ENCODE measurements around the gene PCDH12. TPM values are rescaled to one million over a fixed set of nuclear protein-coding genes. Genes with fewer than 3 reads are reported as not detected.

PCDH12 gene
- total RNA-seq, 2 donors from 2014 or later = not detected

DNA sequence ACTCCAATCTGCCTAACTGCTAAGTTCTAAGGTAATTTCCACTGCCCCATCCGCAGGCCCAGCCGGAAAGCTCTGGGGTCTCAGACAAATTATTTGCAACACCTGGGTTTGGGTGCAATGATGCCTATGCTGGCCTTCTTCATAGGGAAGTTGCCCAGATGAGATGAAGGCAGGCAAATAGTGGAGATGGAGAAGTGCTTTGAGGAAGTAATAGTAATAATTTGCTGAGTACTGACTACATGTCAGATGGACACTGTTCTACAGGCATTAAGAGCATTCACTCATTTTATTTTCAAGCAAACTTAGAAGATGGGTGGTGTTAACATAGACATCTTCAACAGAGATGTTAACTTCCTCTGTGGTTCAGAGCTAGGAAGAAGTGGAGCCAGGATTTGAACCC is 3.8 kb downstream of the PCDH12 start:
- Mint-ChIP-seq H3K4me3 (no peak overlapping the region), H3K27ac (no peak overlapping the region)

DNA sequence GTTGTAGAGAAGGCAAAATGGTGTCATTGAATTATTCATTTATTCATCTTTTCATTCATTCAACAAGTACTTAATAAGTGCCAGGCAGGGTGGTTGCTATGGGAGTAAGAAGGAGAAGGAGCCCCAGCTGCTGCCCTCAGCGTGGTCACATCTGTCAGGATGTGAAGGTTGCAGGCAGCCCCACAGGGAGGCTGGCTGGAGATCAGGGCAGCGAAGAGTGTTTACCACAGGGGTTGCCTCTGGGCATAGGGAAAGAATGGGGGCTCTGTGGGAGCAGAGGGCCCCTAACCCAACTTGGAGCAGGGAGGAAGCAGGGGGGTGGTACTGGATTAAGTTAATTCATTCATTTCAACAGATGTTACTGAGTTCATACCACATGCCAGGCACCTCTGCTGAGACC is 6.0 kb downstream of the PCDH12 start:
- Mint-ChIP-seq H3K36me3 (ENCODE audit: low read depth) (no peaks in the 10 kb centered on the region), H3K9me3 (no peaks in the 10 kb centered on the region), H3K4me3 (no peak overlapping the region), H3K27ac (no peak overlapping the region), H3K27me3 (ENCODE audit: insufficient read depth) (no peaks in the 10 kb centered on the region), H3K4me1 (peaks cover 6% of the 10 kb centered on the region)
- no peak for DNase-seq
- Histone ChIP-seq H3K9ac (ENCODE audit: extremely low read depth, low read length, poor library complexity, severe bottlenecking) (no peak overlapping the region), H3K27me3 (ENCODE audit: control insufficient read depth, insufficient read depth, low read length, poor library complexity, severe bottlenecking) (no peaks in the 10 kb centered on the region), H3K4me1 (ENCODE audit: control insufficient read depth, insufficient read depth, low read length) (no peaks in the 10 kb centered on the region), H3K27ac (ENCODE audit: low read depth, low read length) (no peak overlapping the region), H3K9me3 (ENCODE audit: control insufficient read depth, low read length) (no peaks in the 10 kb centered on the region), H3K4me3 (ENCODE audit: low read length) (no peak overlapping the region), H3K36me3 (ENCODE audit: control insufficient read depth, insufficient read depth, low read length) (no peaks in the 10 kb centered on the region)
- TF ChIP-seq, protein P1, sequence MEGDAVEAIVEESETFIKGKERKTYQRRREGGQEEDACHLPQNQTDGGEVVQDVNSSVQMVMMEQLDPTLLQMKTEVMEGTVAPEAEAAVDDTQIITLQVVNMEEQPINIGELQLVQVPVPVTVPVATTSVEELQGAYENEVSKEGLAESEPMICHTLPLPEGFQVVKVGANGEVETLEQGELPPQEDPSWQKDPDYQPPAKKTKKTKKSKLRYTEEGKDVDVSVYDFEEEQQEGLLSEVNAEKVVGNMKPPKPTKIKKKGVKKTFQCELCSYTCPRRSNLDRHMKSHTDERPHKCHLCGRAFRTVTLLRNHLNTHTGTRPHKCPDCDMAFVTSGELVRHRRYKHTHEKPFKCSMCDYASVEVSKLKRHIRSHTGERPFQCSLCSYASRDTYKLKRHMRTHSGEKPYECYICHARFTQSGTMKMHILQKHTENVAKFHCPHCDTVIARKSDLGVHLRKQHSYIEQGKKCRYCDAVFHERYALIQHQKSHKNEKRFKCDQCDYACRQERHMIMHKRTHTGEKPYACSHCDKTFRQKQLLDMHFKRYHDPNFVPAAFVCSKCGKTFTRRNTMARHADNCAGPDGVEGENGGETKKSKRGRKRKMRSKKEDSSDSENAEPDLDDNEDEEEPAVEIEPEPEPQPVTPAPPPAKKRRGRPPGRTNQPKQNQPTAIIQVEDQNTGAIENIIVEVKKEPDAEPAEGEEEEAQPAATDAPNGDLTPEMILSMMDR (conservative IDR thresholded peaks at IDR 0.05) = no peak
- 83 to 92% methylated on average over 2 of the region's 2 CpGs for WGBS, 2 experiments (ENCODE audit: insufficient coverage in 1 of 2, insufficient read length in 1 of 2)

More for the DNA sequence above, 3.8 kb downstream of the PCDH12 start:
- H3K27me3 Mint-ChIP-seq (ENCODE audit: insufficient read depth) = peaks cover 2% of the 10 kb centered on the region
- DNase-seq = no peak
- Histone ChIP-seq H3K9me3 (ENCODE audit: control insufficient read depth, low read length) (no peaks in the 10 kb centered on the region), H3K27ac (ENCODE audit: low read depth, low read length) (no peak overlapping the region), H3K4me3 (ENCODE audit: low read length) (no peak overlapping the region), H3K27me3 (ENCODE audit: control insufficient read depth, insufficient read depth, low read length, poor library complexity, severe bottlenecking) (no peaks in the 10 kb centered on the region), H3K4me1 (ENCODE audit: control insufficient read depth, insufficient read depth, low read length) (no peaks in the 10 kb centered on the region), H3K9ac (ENCODE audit: extremely low read depth, low read length, poor library complexity, severe bottlenecking) (no peak overlapping the region), H3K36me3 (ENCODE audit: control insufficient read depth, insufficient read depth, low read length) (no peaks in the 10 kb centered on the region)
- H3K36me3 Mint-ChIP-seq (ENCODE audit: low read depth) = no peaks in the 10 kb centered on the region
- WGBS, 2 experiments (ENCODE audit: insufficient coverage in 1 of 2, insufficient read length in 1 of 2) = 93 to 100% methylated on average over 2 of the region's 2 CpGs
- TF ChIP-seq, protein P1 (conservative IDR thresholded peaks at IDR 0.05) = no peak
- peaks cover 6% of the 10 kb centered on the region for H3K4me1 Mint-ChIP-seq
- no peaks in the 10 kb centered on the region for H3K9me3 Mint-ChIP-seq

GRCh38 chr5:141951332-141951781 is 6.6 kb downstream of the PCDH12 start:
- DNase-seq = peak; percentile 91

More at GRCh38 chr5:141951332-141951781, 6.6 kb downstream of the PCDH12 start:
- Mint-ChIP-seq H3K27ac (no peak overlapping the region), H3K9me3 (no peaks in the 10 kb centered on the region), H3K4me1 (peaks cover 6% of the 10 kb centered on the region), H3K36me3 (ENCODE audit: low read depth) (no peaks in the 10 kb centered on the region), H3K27me3 (ENCODE audit: insufficient read depth) (no peaks in the 10 kb centered on the region), H3K4me3 (no peak overlapping the region)
- Histone ChIP-seq H3K27ac (ENCODE audit: low read depth, low read length) (no peak overlapping the region), H3K4me1 (ENCODE audit: control insufficient read depth, insufficient read depth, low read length) (no peaks in the 10 kb centered on the region), H3K36me3 (ENCODE audit: control insufficient read depth, insufficient read depth, low read length) (no peaks in the 10 kb centered on the region), H3K4me3 (ENCODE audit: low read length) (no peak overlapping the region), H3K9me3 (ENCODE audit: control insufficient read depth, low read length) (no peaks in the 10 kb centered on the region), H3K9ac (ENCODE audit: extremely low read depth, low read length, poor library complexity, severe bottlenecking) (no peak overlapping the region), H3K27me3 (ENCODE audit: control insufficient read depth, insufficient read depth, low read length, poor library complexity, severe bottlenecking) (no peaks in the 10 kb centered on the region)
- TF ChIP-seq, protein P1 (conservative IDR thresholded peaks at IDR 0.05) = peak; percentile 82
- 61 to 81% methylated on average over 5 to 9 of the region's 9 CpGs for WGBS, 2 experiments (ENCODE audit: insufficient coverage in 1 of 2, insufficient read length in 1 of 2)
